HepG2 (cell line): Measurements from ENCODE around the gene ENGASE. TPM values are rescaled to one million over a fixed set of nuclear protein-coding genes. Genes with fewer than 3 reads are reported as not detected.
A peak's percentile ranks its signal among the peaks of the same experiment; 100 is the strongest.

Experiments
- BCL3 ChIP-seq: sonication (generic); formaldehyde crosslinking; IDR thresholded peaks from 2 replicates; pipeline ENCODE4 v1.5.1; 2020; ENCODE audit warnings: mild to moderate bottlenecking, missing genetic modification reagents, moderate library complexity
- CTCF ChIP-seq: sonication (generic); formaldehyde crosslinking; IDR thresholded peaks from 2 replicates; pipeline ENCODE4 v1.5.0; 2020; ENCODE audit warnings: mild to moderate bottlenecking, missing genetic modification reagents, moderate library complexity
- HNRNPUL1 ChIP-seq: fragments of 200-400 bp; formaldehyde crosslinking; IDR thresholded peaks from 2 replicates; pipeline ENCODE4 v1.6.1; 2017; ENCODE audit warnings: low read depth, mild to moderate bottlenecking, low read length, moderate library complexity
- MAFF ChIP-seq: IDR thresholded peaks from 2 replicates; pipeline ENCODE4 v1.6.1; 2011; ENCODE audit warnings: low read depth, low read length, improper control_type of control experiment
- MAZ ChIP-seq, 2 experiments: sonication (generic) in 1 of 2; formaldehyde crosslinking in 1 of 2; IDR thresholded peaks; 2 replicates each; pipeline versions ENCODE4 v1.5.0 to v1.6.1; 2012 to 2020; ENCODE audit warnings: low read depth in 2 of 2, mild to moderate bottlenecking in 2 of 2, borderline replicate concordance in 1 of 2, improper control_type of control experiment in 1 of 2, low read length in 1 of 2, missing genetic modification reagents in 1 of 2, moderate library complexity in 1 of 2
- NRL ChIP-seq: sonication (generic); formaldehyde crosslinking; IDR thresholded peaks from 2 replicates; pipeline ENCODE4 v1.5.0; 2020; ENCODE audit warnings: missing genetic modification reagents, mild to moderate bottlenecking, moderate library complexity, borderline replicate concordance
- PAXIP1 ChIP-seq: sonication (generic); formaldehyde crosslinking; conservative IDR thresholded peaks from 2 replicates; pipeline ENCODE4 v1.4.0; 2020; ENCODE audit warnings: mild to moderate bottlenecking, missing genetic modification reagents, moderate library complexity
- STAT6 ChIP-seq: sonication (generic); formaldehyde crosslinking; IDR thresholded peaks from 2 replicates; pipeline ENCODE4 v1.4.0; 2020; ENCODE audit warnings: missing genetic modification reagents, mild to moderate bottlenecking, borderline replicate concordance
- TRAFD1 ChIP-seq: sonication (generic); formaldehyde crosslinking; IDR thresholded peaks from 2 replicates; pipeline ENCODE4 v1.5.1; 2020; ENCODE audit warnings: missing genetic modification reagents, mild to moderate bottlenecking, borderline replicate concordance
- ZBTB1 ChIP-seq: sonication (generic); formaldehyde crosslinking; IDR thresholded peaks from 2 replicates; pipeline ENCODE4 v1.4.0; 2020; ENCODE audit warnings: missing genetic modification reagents, borderline replicate concordance
- ZBTB26 ChIP-seq: IDR thresholded peaks from 2 replicates; pipeline ENCODE4 v1.6.1; 2016; ENCODE audit warnings: missing compliant biosample characterization, missing genetic modification reagents, borderline replicate concordance
- ZNF761 ChIP-seq: sonication (generic); formaldehyde crosslinking; conservative IDR thresholded peaks from 2 replicates; pipeline ENCODE4 v1.4.0; 2020; ENCODE audit warnings: mild to moderate bottlenecking, missing genetic modification reagents
- ZNF772 ChIP-seq: sonication (generic); formaldehyde crosslinking; IDR thresholded peaks from 2 replicates; pipeline ENCODE4 v1.5.0; 2020; ENCODE audit warnings: mild to moderate bottlenecking, missing genetic modification reagents
- ZNF839 ChIP-seq: sonication (generic); formaldehyde crosslinking; IDR thresholded peaks from 2 replicates; pipeline ENCODE4 v1.4.0; 2020; ENCODE audit warnings: missing genetic modification reagents, mild to moderate bottlenecking, borderline replicate concordance
- polyA plus RNA-seq, 8 experiments: library from polyadenylated mRNA; depleted of rRNA in 3 of 8; stranded (reverse) in 7 of 8; unstranded in 1 of 8; fragments of >200 nt; fragmentation: Illumina TruSeq in 4 of 8; extraction: Trizol in 4 of 8; gene quantifications; 2 replicates each; pipeline versions ENCODE4 v1.2.1 to v1.2.3, GENCODE V29; 2011 to 2016; ENCODE audit warnings: low read depth in 4 of 8, missing spikeins in 1 of 8, mixed read lengths in 1 of 8; ENCODE audit not compliant: insufficient read depth in 1 of 8
- total RNA-seq, 5 experiments: library from RNA; depleted of rRNA; stranded (reverse); fragments of >200 nt; fragmentation: Illumina TruSeq; extraction: Trizol; gene quantifications; 2 replicates each; pipeline ENCODE4 v1.2.3, GENCODE V29; 2016; ENCODE audit warnings: low read depth in 1 of 5

The ENGASE gene
- total and polyA plus RNA-seq, 2 of the 13 experiments (the other 11 are each of a cell fraction or from before 2014, with no cell fraction given), result 10.6 to 18.1 TPM

GRCh38 chr17:79042421-79043190 is 32.0 kb upstream of the ENGASE start (continued):
- no peak for TF ChIP-seq STAT6 (CRISPR knock-in tag)
- no peak for TF ChIP-seq BCL3 (CRISPR knock-in tag)
- TF ChIP-seq PAXIP1, result no peak
- TF ChIP-seq MAFF, result no peak
- TF ChIP-seq CTCF (CRISPR knock-in tag), result peak; percentile 94
- TF ChIP-seq NRL (CRISPR knock-in tag), result 0 out of 2 replicates have a peak, but pooled peaks have one; percentile 60
- no peak for TF ChIP-seq ZNF761 (CRISPR knock-in tag)
- TF ChIP-seq ZBTB1 (CRISPR knock-in tag), result no peak
- no peak for TF ChIP-seq ZNF839 (CRISPR knock-in tag)
- peak; percentile 45; the same call in 1 of the 2 replicates for TF ChIP-seq ZBTB26 (CRISPR knock-in tag)
- no peak for TF ChIP-seq HNRNPUL1
- no peak for TF ChIP-seq TRAFD1 (CRISPR knock-in tag)
- no peak for TF ChIP-seq ZNF772 (CRISPR knock-in tag)
- TF ChIP-seq MAZ (IDR thresholded peaks at IDR 0.05; ENCODE audit: borderline replicate concordance, low read depth, low read length), result no peak
- TF ChIP-seq MAZ (CRISPR knock-in tag; IDR thresholded peaks at IDR 0.05; ENCODE audit: low read depth), result no peak
